OCI-LY3 (cell line): ENCODE data around the gene ADSS1.

ENCODE experiments used
- CTCF ChIP-seq: fragments of 200-600, 300-600 bp; sonication (generic); IDR thresholded peaks from 2 replicates; pipeline ENCODE4 v1.5.1; 2014; ENCODE audit warnings: antibody characterized with exemption, low read length, low read depth
- EZH2phosphoT487 ChIP-seq: fragments of 200-600 bp; shearing (Covaris generic); IDR thresholded peaks from 2 replicates; pipeline ENCODE4 v1.6.1; 2018; ENCODE audit warnings: antibody characterized with exemption, mixed run types, low read depth

GRCh38 chr14:104786091-104786586 lies 62.1 kb downstream of the ADSS1 start:
- no peak for TF ChIP-seq CTCF
- TF ChIP-seq EZH2phosphoT487, result no peak
